Non-pigmented ciliary epithelial cell (primary cell): ENCODE measurements around the gene NAALAD2.
"Not testable (repeated sequence)": the region's sequence is repeated elsewhere in the genome, so short reads cannot be mapped to it uniquely, and the experiment has no call there.

Source experiments
- DNase-seq: peaks from one replicate; pipeline ENCODE4 v3.0.0-alpha.2; 2010; ENCODE audit warnings: low read depth

Gene NAALAD2

GRCh38 chr11:90134478-90135003 is at the start of gene NAALAD2:
TSS of gene NAALAD2 (plus strand) at chr11:90134663. CDS start at chr11:90134759, 96 bp downstream.
- DNase-seq: no peak

- not testable (repeated sequence) for DNase-seq
Measured at GRCh38 chr11:90085650-90086049, 48.8 kb upstream of the NAALAD2 start, which contains the start of gene UBTFL1. TSS of gene UBTFL1 (plus strand) at chr11:90085950. CDS start at chr11:90085950, 0 bp downstream.

- DNase-seq: not testable (repeated sequence)
Measured at GRCh38 chr11:90088731-90089130, 45.7 kb upstream of the NAALAD2 start.

- DNase-seq: not testable (repeated sequence)
Measured at GRCh38 chr11:90095230-90095924, 39.1 kb upstream of the NAALAD2 start.

- DNase-seq: not testable (repeated sequence)
Measured at GRCh38 chr11:90098261-90098660, 36.2 kb upstream of the NAALAD2 start.

- no peak for DNase-seq
Measured at GRCh38 chr11:90100431-90100830, 34.0 kb upstream of the NAALAD2 start.

GRCh38 chr11:90113541-90113940 is 20.9 kb upstream of the NAALAD2 start:
- no peak for DNase-seq

GRCh38 chr11:90120191-90120590 is 14.3 kb upstream of the NAALAD2 start:
- no peak for DNase-seq

- peak; percentile 17 for DNase-seq
Measured at GRCh38 chr11:90124371-90124770, 10.1 kb upstream of the NAALAD2 start.

- DNase-seq: no peak
Measured at GRCh38 chr11:90124946-90125345, 9.5 kb upstream of the NAALAD2 start.

GRCh38 chr11:90133560-90134477 is 644 bp upstream of the NAALAD2 start:
- no peak for DNase-seq

GRCh38 chr11:90135016-90135415 is 553 bp downstream of the NAALAD2 start:
- no peak for DNase-seq

GRCh38 chr11:90148900-90149299 is 14.4 kb downstream of the NAALAD2 start:
- DNase-seq: no peak

GRCh38 chr11:90166982-90167573 is 32.6 kb downstream of the NAALAD2 start:
- not testable (repeated sequence) for DNase-seq

- DNase-seq: not testable (repeated sequence)
Measured at GRCh38 chr11:90167704-90168103, 33.2 kb downstream of the NAALAD2 start.

- no peak for DNase-seq
Measured at GRCh38 chr11:90168571-90168970, 34.1 kb downstream of the NAALAD2 start.

- DNase-seq: no peak
Measured at GRCh38 chr11:90171359-90171758, 36.9 kb downstream of the NAALAD2 start.

GRCh38 chr11:90176069-90176468 is 41.6 kb downstream of the NAALAD2 start:
- DNase-seq: no peak

GRCh38 chr11:90178751-90179150 is 44.3 kb downstream of the NAALAD2 start:
- no peak for DNase-seq

- no peak for DNase-seq
Measured at GRCh38 chr11:90179923-90180322, 45.5 kb downstream of the NAALAD2 start.

GRCh38 chr11:90187839-90188238 is 53.4 kb downstream of the NAALAD2 start:
- no peak for DNase-seq

- no peak for DNase-seq
Measured at GRCh38 chr11:90189011-90189410, 54.5 kb downstream of the NAALAD2 start.
